HG02798 (cell line): ENCODE measurements around the gene ASPN.

ENCODE experiments used
- ATAC-seq: cut with Tn5 transposase; IDR thresholded peaks from one replicate; pipeline ENCODE4 v1.9.1; 2021; ENCODE audit warnings: mild to moderate bottlenecking; ENCODE audit not compliant: unreplicated experiment, poor library complexity

Gene ASPN

DNA sequence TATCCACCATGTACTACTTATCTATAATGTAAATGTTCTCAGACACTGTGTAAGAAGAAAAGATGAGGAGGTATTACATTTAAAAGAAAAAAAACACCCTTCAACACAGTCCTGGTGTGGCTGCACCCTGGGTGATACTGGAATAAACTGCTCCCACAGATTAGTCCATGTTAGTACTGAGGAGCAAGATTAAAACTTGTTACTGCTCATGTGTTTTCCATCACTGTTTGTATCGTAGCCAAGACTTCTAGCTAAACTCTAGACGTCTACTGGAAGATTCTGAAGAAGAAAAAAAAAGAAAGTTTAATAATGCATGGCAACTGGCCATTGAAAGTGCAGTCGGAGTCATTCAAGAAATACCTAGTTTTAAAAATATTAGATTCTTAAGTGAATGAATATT, at the start of gene ASPN:
Gene ASPN (minus strand): TSS at position 178 of the 400 bp plus-strand sequence.
- ATAC-seq, result no peak

DNA sequence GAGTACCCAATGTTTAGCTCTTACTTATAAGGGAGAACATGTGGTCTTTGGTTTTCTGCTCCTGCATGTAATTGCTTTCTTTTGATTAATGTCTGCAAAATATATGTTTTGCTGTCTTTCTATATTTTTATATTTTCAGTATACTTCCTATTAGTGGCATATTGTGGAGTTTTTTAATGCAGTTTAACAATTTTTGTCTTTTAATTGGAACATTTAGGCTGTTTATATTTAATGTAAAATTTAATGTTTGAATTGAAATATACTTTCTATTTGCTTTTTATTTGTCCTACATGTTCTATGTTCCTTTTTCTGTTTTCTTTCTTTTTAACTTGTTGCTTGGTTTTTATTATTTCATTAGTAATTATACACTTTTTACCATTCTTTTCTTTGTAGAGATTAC, 48.6 kb upstream of the ASPN start:
- no peak for ATAC-seq

DNA sequence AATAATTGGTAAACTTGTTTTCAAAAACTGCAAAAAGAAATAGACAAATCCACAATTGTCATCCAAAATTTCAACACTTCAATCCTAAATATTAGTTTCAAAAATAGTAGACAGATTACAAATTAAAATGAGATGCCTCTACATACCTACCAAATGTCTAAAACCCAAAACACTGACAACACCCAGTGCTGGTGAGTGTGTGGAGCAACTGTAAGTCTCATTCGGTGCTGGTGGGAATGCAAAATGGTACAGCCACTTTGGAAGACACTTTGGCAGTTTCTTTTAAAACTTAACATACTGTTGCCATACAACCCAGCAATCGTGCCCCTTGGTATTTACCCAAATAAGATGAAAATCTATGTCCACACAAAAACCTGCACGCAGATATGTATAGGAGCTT, 46.8 kb upstream of the ASPN start:
- no peak for ATAC-seq

DNA sequence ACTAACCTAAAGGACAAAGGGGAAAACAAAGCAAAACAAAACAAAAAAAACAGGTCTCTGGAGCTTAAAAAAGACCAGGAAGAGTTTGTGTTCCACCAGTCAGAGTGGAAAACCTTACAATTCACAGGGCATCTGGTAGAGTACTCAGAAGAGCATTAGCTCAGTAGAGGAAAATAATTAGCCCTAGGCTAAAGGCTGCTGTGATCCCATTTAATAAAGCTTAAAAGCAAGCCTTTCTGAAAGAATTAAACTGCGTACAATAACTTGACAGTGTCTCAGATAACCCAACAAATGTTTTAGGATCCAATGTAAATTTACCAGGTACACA, 46.2 kb upstream of the ASPN start:
- ATAC-seq, result no peak

DNA sequence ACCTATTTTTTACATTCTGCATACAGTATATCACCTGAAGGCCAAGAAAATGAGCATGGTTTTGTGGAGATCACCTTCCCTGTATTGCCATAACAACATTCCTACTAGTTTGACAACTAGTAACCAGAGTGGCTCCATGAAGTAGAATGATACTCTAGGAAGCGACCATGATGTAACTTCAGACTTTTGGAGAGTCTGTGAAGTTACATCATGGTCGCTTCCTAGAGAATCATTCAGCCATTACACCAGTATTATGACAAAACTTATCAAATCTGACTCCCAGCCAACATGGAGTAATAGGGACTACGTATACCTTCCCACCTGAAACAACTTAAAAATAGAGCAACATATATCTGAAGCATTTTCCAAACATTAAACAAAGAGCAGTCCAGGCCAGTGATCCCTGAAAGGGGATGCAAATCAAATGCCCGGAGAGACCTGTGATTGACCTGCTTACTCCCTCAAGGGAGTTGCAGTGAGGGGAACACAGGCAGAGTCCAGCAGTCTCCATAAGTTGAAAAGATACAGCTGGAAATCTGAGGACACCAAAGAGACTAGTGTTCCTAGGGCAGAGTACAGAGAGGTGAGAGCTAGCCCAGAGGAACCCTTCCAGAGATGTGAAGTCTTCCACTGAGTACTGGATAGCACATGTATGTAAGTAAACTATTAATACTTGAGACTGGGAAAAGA, 45.7 kb upstream of the ASPN start:
- ATAC-seq, result no peak

DNA sequence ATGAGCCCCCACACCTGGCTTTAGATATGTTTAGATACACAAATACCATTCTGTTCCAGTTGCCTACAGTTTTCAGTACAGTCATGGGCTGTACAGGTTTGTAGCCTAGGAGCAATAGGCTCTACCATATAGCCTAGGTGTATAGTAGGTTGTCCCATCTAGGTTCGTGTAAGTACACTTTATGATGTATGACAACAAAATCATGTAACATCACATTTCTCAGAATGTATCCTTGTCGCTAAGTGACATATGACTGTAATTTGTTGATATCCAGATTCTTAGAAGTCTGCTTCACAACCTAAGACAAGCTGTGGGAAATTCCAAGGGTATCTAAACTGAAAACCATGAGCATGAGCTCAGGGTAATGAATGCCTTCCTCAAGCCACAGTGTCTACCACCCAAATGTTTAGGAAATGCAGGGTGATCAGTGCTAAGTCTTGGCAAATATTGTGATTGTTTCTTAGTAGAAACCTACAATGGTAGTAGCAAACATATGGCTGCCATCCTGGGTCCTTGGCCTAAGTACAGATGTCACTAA, 45.1 kb upstream of the ASPN start:
- no peak for ATAC-seq

DNA sequence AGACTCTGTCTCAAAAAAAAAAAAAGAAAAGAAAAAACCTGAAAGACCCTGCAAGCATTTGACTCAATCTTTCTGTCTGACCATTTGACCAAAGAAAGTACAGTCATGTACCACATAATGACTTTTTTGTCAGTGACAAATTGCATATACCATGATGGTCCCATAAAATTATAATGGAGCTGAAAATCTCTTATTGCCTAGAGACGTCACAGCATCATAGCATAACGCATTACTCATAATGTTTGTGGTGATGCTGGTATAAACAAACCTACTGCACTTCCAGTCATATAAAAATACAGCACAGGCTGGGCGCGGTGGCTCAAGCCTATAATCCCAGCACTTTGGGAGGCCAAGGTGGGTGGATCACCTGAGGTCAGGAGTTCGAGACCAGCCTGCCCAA, 43.0 kb upstream of the ASPN start:
- no peak for ATAC-seq

DNA sequence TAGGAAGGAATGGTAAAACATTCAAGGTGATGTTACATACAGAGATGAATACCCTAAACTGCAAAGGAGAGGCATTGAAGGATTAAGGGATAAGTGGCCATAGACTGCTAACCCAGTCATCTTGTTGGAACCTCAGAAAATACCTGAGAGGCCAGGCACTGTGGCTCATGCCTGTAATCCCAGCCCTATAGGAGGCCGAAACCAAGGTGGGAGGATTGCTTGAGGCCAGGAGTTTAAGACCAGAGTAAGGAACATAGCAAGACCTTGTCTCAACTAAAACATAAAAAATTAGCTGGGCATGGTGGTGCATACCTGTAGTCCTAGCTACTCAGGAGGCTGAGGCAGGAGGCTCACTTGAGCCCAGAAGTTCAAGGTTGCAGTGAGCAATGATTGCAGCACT, 42.6 kb upstream of the ASPN start:
- ATAC-seq, result no peak

DNA sequence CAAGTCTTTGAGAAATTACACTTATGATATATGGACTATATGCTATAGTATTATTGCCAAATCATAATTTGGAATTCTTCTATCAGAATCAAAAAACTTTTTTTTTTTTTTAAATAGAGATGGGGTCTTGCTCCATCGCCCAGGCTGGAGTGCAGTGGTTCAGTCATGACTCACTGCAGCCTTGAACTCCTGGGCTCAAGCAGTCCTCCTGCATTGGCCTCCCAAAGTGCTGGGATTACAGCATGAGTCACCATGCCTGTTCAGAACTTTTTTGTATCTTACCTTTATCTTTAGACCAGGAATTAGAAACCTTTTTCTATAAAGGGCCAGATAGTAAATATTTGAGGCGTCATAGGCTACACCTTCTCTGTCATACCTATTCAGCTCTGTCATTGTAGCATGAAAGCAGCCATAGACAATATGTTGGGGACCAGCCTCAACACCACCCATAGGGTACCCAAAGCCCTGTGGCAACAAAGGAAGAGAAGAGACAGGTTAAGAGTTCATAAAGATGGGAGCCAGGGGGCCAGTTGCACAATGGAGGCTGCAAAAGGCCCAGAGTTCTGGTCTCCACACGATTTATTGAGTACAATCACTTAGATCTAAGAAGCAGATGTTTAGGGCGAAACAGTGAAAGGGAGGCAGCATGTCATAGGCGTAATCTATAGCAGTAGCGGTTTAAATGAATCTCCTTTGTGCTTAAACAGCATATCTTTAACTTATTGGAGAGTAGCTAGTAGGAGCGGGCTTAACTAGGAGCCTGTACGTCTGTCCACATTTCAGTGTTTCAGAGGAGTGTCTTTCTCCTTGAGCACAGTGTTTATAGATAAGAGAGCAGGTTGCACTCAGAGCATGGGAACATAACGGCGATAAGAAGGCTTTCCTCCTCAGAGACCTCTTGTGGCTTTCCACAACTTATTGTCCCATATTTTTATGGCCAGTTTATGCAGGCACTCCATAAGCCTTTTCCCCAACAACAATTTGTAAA, 41.0 kb upstream of the ASPN start:
- no peak for ATAC-seq

DNA sequence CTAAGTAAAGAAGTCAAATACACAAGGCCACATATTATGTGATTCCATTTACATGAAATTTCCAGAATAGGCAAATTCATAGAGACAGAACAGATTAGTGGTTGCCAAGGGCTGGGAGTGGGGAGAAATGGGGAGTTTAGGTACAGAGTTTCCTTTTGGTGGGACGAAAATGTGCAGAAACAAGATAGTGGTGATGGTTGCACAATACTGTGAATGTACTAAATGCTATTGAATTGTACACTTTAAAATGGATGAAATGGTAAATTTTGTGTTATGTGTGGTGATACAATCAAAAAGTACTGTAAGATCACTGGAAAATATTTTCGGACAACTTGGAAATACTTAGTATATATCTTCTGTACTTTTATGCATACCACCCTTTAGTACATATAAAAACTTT, 38.5 kb upstream of the ASPN start:
- no peak for ATAC-seq

DNA sequence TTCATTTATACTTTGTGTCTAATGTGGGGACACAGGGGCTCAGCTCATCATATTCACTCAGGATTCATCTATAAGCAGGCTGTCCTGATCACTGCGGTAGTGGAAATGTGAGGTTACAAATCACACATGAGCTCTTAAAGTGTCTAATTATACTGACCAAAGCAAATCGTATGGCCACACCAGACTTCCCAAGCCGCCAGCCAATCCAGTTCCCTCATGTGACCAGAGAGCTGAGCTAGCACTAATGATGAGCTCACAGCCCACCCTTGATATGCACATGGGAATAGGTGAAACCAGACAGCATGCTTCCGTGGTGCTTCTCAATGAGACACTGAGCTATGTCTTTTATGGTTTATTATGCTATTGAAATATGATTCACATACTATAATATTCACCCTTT, 35.9 kb upstream of the ASPN start:
- no peak for ATAC-seq

DNA sequence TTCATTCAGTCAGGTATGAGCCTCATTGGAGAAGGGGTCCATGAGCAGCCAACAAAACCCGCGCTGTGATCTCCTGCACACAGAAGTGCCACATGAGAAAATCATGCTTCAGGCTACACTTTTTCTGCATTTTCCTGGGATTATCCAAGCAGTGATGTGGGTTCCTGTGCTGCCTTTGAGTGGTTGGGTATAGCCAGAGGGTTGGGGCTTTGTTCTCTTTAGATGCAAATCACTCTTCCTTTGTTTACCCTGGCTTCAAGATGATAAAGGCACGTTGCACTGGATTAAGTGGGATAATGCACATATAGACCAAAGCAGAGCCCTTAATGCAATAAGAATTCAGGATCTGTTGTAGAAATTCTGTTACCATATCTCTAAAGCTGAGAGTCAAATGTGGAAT, 34.7 kb upstream of the ASPN start:
- ATAC-seq, result no peak

DNA sequence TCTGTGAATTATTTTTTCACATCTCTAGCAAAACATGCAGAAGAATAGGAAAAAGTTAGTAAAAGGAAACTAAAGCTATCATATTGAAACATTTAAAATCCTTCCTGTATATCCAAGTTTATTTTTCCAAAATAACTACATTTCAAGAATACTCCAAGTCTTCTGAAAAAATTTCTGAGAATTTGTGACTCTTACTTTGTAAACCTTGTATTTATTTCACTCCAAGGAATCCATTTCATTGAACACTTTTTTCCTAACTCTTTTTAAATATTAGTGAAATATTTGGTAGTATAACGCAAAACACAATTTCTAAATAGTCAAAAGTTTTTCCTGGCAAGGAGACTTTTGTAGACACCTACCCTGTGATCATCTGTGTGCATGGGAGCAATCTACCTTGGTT, 34.2 kb upstream of the ASPN start:
- no peak for ATAC-seq

DNA sequence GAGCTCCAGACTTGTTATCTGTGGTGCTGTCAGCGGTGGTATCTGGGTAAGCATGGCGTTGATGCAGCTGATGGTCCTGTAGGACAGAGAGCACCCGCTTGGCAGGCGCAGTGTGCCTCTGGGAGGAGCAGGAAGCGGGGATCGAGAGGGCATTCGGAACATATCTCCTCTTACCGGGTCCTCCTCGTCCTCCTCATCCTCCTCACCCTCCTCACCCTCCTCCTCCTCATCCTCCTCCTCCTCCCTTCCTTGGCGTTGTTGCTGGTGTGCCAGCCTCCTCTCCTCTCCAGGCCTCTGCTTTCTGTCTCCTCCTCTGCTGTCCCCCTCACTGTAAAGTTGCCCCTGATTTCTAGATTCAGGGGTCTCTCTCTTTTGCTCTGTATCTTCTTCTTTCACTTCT, 32.3 kb upstream of the ASPN start:
- no peak for ATAC-seq

DNA sequence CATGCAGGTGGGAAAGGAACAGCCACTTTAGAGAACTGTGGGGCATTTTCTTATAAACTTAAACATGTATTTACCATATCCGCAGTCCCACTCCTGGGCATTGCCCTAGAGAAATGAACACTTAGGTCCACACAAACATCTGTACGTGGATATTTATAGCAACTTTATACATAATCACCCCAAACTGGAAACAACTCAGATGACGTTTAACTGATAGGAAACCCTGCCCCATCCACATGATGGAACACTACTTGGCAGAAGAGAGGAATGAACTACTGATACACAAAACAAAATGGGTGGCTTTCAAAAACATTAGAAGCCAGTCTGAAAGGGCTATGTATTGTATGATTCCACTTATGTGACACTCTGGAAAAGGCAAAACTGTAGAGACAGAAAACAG, 31.0 kb upstream of the ASPN start:
- no peak for ATAC-seq

DNA sequence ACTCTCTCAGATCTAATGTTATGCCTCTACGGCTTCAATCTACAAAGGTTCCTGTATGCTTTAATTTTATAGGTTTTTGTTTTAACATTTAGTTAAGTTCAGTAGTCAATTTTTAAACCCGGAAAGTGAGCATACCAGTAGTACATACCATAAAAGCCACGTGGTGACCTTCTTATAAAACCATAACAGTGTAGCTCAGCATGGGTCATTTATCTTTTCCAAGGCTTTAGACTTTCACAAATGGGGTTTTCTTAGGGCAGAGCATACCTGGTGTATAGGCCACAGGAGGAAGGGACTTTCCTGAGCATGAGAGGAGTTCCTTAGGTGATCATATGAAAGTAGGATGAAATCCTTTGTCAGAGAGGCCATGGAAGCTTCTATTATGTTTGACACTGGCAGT, 30.3 kb upstream of the ASPN start:
- ATAC-seq, result no peak

DNA sequence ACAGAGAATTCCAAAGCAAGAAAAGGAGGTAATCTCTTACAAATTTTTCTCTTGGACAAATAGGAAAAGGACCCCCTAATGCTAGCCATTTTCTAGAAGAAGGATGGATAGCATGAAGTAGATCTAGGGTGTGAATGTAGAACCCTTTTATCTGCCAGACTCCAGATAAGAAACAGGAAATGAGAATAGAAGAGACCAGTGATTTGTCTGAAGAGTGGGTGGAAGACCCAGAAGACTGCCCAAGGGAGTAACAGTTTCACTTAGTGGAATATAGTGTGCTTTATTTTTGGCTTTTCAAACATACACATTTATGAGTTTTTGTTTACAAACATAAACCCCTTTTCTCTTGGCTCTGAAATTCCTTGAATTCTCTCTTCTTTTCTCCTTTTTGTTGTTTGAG, 28.4 kb upstream of the ASPN start:
- no peak for ATAC-seq

DNA sequence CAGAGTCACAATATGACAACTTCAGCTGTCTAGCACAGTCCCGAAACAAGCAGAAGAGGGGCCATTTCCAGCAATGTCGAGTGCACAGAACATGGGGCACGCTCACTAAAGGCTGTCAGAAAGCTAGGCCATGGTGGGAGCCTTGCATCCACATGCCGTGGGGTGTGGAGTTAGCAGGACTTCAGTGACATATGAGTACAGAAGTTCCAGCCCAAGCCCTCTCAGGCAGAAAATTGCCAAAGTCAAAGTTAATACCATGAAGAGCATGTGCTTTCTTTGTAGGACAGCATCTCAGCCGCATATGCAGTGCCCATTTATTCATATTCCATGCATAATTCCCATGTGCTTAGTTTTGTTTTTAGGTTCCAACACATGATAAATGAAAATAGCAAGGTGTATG, 26.7 kb upstream of the ASPN start:
- no peak for ATAC-seq

DNA sequence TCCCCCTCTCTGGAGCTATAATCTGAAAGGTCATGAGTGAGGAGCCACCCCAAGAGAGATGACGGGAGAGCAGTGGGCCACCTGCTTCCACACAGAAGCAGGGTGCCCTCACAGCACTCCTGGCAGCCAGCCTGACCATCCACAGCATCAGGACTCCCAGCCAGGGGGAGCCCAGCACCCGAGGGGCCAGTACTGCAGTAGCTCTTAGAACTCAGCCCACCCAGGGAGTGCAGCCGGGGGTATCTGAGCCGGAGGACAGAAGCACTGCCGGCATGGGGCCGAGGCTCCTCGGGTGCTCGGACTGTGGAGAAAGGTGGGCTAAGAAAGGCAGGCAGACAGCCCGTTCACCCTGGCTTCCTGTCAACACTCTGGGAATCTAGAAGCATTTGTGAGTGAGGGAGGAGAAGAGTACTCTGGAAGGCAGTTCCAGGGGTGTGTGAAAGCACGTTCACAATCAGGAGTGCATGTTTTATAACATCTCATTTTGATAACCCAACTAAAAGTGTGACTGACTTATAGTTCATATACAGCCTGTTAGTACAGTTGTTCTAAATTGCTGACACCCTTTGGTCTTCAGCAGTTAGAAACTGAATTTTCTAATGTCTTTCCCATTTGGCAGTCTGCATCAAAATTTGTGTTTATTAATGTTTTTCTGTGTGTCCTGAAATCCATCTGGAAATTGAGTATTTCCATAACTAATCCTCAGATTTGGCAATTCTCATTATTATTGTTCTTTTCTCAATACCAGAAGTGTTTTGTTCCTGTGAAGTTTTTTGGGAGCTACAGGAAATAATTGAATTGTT, 25.9 kb upstream of the ASPN start:
- ATAC-seq, result no peak

DNA sequence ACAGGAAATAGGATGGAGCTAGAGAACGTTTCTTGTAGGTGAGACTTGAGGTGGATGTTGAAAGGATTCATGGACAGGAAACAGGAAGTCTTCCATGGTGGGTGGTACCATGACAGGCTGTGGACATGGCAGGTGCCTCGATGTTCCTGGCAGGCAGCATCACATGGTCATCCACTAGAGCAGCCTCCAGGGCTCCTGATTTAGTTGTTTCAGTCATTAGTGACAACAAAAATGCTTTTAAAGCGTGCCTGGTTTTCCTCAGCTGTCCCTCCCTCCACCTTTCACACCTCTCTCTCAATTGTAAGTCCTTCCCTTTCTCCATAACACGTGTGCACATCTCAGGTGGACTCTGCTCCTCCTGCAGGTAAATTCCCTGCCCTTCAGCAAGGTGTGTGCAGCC, 25.2 kb upstream of the ASPN start:
- no peak for ATAC-seq

DNA sequence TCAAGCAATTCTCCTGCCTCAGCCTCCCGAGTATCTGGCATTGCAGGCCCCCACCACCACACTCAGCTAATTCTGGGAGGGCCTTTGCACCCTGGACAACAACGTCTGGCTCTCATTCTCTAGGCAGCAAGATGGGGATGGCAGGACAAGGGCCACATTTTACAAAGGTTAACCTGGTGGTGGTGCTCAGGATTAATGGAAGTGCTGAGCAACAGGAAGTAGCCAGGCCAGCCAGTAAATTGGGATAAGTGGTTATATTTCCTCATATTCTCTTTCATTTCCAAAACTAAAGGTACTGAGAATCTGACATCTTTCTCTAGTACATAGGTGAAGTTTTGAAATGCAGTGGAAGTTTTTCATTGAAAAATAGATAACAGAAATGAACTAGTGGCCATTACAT, 24.7 kb upstream of the ASPN start:
- ATAC-seq, result no peak
